Measurements from ENCODE around the gene ALDH1L2.

GRCh38 chr12:105083551-105084105 is 630 bp downstream of the ALDH1L2 start:
- TF ChIP-seq CTCF (IDR thresholded peaks at IDR 0.05) (peak in 1 of 4 experiments; percentile 13), POLR2A (IDR thresholded peaks at IDR 0.05) (no peak), POLR2AphosphoS5 (IDR thresholded peaks at IDR 0.05) (no peak), EP300 (IDR thresholded peaks at IDR 0.05) (no peak)
